SK-N-MC (cell line): ENCODE data around the gene CALML3.
"Not testable (repeated sequence)": the region's sequence is repeated elsewhere in the genome, so short reads cannot be mapped to it uniquely, and the experiment has no call there.

Source experiments
- EZH2 ChIP-seq: fragments of 200-600 bp; sonication (generic); IDR thresholded peaks from one replicate; pipeline ENCODE4 v1.6.1; 2017; ENCODE audit warnings: antibody characterized with exemption
- POLR2AphosphoS5 ChIP-seq: IDR thresholded peaks from 2 replicates; pipeline ENCODE4 v1.6.1; 2012; ENCODE audit warnings: mild to moderate bottlenecking, low read depth, low read length, borderline replicate concordance

DNA sequence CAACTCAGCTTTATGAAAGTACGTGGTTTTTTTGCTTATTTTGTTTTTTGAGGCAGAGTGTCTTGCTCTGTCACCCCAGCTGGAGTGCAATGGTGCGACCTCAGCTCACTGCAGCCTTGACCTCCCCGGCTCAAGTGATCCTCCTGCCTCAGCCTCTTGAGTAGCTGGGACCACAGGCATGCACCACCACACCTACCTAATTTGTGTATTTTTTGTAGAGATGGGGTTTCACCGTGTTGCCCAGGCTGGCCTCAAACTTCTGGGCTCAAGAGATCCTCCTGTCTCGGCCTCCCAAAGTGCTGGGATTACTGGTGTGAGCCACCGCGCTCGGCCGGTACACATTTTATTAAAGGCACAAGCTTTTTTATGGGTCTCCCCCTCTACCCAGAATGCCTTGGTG is 34.3 kb downstream of the CALML3 start:
- TF ChIP-seq POLR2AphosphoS5, EZH2: not testable (repeated sequence)
